Brain pericyte (primary cell): Measurements from ENCODE around the gene EAF1.
"Not testable (repeated sequence)": the region's sequence is repeated elsewhere in the genome, so short reads cannot be mapped to it uniquely, and the experiment has no call there.

Experiments
- DNase-seq: peaks from one replicate; pipeline ENCODE4 v3.0.0-alpha.2; 2012; ENCODE audit warnings: low read depth, low spot score

Gene EAF1

DNA sequence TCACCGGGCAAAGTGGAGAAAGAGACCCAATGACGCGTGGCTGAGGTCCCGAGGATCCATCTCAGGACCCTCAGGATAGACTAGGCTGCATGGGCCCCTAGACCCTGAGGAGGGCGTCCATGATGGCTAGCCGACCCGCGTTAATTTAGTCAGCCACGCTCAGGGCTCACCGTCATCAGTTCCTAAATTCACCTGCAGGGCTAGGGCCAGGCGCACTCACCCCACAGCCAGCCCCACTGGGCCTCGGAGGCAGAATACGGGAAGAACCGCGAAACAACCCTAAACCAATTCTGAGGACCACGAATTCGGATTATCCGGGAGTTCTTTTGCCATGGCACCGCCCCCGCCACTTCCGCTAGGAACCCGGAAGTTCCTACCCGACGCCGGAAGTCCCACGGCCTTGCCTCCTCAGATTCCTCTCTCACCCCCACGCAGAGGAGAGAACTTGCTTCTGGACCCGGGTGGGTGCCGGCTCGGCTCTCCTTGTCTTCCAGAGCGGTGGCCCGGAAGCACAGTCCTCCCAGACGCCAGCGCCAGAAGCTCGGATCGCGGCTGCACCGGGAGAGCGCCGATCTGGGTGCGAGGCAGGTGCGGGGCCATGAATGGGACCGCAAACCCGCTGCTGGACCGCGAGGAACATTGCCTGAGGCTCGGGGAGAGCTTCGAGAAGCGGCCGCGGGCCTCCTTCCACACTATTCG, at the start of gene EAF1, which contains the start of gene METTL6:
EAF1 (plus strand) TSS at position 417 of the 699 bp plus-strand sequence; CDS start at position 599, 182 bp downstream.
METTL6 (minus strand) TSS at position 363 of the 699 bp plus-strand sequence. CDS start 1,033 bp downstream, outside the sequence.
- DNase-seq, result peak; percentile 16

DNA sequence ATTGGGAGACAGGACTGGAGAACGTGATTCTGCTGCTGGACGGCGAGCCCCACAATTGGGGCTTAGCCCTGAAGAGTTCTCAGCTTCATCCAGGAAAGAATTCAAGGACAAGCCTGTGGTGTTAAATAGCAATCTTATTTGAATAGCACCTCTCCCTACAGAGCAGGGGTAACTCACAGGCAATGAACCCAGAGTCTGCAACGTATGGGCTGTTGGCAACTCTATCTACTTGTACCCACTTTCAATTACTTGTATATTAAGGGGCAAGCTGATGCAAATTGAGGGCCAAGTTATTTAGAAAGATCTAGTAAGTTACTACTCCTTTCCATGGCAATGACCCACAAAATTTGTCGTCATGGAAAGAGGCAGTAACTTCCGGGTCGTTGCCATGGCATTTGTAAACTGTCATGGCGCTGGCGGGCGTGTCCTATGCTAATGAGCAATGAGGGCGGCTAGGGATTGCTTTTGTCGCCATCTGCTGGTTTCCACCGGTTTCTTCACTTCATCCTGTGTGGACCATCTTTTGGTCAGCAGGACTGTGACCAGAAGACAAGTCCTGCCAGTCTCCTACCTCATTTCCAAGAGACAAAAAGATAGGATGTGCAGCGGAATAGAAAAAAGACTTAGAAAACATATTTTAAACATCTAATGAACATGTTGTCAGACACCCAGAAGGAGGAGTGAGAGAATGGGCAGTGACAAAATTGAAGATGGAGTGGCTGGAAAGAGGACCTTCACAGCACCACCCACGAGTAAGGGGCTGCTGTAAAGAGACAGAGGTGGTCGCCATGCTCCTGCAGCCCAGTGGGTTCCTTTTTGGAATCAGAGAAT, 49.2 kb upstream of the EAF1 start:
- DNase-seq, result peak; percentile 78

DNA sequence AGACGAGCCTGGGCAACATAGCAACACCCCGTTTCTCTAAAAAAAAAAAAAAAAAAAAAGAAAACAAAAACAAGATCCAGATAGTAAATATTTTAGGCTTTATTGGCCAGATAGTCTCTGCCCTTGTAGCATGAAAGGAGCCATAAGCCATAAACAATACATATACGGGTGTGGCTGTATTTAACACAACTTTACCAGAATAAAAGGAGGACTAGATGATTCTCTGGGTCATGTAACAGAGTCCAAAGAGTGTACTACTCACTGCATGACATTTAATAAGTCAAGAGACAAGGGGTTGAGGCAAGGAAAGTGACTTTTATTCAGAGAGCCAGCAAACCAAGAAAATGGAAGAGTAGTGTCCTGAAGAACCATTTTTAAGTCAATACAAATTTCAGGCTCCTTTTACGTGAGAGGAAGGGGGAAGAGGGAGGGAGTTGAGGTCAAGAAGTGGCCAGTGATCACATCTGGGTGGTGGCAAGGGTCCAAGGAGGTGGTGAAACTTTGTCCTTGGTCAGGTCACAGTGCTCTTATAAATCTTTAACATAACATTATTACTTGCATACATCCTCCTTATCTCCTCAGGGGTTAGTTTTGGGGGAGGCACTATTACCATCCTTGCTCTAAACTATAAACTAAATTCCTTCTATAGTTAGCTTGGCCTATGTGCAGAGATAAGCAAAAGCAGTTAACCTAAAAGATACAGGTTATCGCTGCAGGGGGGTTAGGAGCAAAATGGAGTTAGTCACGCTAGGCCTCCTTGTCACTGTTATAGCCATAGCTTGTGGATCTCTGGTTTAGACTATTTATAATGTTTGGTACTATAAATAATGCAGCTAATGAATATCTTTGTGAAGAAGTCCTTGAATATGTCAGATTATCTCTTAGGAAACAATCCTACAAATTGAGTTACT, 46.2 kb upstream of the EAF1 start:
- no peak for DNase-seq

DNA sequence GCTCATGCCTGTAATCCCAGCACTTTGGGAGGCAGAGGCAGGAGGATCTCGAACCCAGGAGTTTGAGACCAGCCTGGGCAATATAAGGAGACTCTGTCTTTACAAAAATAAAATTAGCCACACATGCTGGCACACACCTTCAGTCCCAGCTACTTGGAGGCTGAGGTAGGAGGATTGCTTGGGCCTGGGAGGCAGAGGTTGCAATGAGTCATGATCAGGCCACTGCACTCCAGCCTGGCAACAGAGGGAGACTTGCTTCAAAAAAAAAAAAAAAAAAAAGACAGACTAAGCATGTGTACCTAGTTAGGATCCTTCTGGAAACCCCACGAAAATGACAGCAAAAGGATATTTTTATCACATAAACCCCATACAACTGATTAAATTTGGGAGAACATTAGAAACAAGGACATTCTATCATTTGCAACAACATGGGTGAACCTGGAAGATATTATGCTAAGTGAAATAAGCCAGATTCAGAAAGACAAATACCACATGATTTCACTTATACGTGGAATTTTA, 44.9 kb upstream of the EAF1 start:
- no peak for DNase-seq

DNA sequence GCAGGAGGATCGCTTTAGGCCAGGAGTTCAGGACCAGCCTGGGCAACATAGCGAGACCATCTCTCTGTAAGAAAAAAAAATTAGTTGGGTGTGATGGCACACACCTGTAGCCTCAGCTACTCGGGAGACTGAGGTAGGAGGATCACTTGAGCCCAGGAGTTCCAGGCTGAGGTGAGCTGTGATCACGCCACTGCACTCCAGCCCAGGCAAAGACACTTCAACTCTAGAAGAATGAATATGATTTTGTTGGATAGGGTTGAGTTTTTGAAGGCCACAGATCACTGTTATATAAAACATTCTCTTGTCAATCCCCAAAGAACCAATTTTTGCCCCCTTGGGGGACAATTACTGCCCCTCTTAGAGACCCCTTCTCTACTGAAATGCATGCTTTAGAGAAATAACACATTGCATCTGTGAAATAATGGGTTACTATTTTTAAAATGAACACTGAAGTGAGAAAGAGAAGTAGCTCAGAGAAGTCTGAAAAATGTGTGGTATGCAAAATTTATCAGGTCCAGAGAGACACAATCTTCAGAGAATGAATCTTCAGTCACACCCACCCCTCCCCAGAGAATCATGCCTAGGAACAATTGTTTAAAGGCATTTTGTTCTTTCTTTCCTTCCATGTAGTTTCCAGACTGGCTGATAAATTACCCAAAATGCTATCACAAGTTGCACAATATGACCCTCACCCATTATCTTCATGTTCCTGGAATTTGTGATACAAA, 42.7 kb upstream of the EAF1 start:
- no peak for DNase-seq

DNA sequence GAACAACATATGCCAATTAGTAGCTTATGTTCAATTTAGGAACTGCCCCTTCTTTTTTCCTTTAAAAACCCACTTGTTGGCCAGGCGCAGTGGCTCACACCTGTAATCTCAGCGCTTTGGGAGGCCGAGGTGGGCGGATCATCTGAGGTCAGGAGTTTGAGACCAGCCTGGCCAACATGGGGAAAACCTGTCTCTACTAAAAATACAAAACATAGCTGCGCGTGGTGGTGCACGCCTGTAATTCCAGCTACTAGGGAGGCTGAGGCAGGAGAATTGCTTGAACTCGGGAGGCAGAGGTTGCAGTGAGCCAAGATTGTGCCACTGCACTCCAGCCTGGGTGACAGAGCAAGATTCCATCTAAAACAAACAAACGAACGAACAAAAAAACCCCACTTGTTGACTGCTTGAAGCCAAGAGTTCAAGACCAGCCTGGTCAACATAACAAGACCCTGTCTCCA, 42.1 kb upstream of the EAF1 start:
- DNase-seq, result not testable (repeated sequence)

DNA sequence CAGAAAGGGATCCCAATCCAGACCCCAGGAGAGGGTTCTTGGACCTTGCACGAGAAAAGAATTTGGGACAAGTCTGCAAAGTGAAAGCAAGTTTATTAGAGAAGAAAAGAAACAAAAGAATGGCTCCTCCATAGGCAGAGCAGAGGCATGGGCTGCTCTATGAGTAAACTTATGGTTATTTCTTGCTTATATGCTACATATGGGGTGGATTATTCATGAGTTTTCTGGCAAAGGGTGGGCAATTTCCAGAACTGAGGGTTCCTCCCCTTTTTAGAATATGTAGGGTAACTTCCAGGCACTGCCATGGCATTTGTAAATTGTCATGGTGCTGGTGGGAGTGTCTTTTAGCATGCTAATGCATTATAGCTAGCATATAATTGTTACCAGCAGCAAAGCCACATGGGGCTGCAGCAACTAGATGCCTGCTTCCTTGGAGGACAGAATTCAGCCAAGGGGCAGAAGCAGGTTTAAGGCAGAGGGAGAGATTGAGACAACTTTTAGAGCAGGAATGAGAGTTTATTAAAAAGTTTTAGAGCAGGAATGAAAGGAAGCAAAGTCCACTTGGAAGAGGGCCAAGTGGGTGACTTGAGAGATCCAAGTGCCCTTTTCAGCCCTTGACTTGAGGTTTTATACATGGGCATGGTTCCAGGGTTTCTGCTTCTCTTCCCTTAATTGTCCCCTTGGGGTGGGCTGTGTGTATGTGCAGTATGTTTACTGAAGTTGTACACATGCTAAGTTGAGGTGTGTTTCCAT, 41.3 kb upstream of the EAF1 start:
- no peak for DNase-seq

DNA sequence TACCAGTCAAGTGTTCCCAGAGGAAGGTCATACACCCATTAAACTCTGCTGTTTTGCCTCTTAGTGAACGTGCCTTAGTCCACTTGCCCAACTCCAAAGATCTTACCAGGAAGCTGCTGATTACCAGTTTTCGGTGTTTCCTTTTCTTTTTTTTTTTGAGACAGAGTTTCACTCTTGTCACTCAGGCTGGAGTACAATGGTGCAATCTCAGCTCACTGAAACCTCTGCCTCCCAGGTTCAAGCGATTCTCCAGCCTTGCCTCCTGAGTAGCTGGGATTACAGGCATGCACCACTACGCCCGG, 40.8 kb upstream of the EAF1 start:
- not testable (repeated sequence) for DNase-seq

DNA sequence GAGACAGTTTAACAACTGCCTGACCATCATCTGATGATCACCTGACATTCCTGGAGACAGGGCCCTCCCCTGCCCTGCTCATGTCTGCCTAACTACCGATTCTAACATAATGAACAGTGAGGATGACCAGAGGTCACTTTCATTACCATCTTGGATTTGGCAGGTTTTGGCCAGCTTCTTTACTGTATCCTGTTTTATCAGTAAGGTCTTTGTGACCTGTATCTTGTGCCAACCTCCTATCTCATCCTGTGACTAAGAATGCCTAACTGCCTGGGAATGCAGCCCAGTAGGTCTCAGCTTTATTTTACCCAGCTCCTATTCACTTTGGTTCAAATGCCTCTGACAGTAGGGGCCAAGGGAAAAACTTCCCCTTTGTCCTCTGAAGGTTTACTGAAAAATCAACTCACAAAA, 40.2 kb upstream of the EAF1 start:
- no peak for DNase-seq

DNA sequence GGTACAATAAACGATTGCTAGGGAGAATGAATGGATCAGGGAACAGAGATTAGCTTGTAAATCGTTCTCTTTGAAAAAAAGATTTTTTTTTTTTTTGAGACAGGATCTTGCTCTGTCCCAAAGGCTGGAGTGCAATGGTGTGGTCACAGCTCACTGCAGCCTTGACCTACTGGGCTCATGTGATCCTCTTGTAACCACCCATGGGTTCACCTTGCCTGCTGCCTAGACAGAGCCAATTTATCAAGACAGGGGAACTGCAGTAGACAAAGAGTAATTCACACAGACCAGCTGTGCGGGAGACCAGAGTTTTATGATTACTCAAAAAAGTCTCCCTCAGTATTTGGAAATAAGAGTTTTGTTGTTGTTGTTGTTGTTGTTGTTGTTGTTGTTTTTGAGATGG, 39.7 kb upstream of the EAF1 start:
- no peak for DNase-seq

DNA sequence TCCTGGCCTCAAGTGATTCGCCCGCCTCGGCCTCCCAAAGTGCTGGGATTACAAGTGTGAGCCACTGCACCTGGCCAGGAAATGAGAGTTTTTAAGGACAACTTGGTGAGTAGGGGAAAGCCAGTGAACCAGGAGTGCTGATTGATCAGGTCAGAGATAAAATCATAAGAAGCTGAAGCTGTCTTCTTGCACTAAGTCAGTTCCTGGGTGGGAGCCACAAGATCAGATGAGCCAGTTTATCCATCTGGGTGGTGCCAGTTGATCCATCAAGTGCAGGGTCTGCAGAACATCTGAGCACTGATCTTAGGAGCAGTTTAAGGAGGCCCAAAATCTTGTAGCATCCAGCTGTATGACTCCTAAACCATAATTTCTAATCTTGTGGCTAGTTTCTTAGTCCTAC, 39.1 kb upstream of the EAF1 start:
- not testable (repeated sequence) for DNase-seq

DNA sequence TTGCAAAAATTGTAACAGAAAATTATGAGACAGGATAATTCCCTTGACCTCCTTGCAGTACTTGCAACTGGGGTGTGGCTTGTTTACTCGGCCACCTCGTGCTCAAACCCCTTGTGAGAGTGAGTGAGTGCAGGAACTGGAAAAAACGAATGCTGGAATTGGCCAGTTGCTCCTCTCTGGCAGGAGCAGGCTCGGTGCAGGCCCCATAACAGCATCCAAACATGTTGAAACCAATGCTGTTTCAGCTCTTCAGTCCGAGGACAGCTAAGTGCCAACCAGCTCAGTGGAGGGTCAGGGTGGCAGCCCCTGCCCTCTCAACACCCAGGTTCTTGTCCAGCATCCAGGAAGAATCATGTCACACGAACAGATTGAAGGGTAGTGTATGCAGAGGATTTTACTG, 36.9 kb upstream of the EAF1 start:
- no peak for DNase-seq

DNA sequence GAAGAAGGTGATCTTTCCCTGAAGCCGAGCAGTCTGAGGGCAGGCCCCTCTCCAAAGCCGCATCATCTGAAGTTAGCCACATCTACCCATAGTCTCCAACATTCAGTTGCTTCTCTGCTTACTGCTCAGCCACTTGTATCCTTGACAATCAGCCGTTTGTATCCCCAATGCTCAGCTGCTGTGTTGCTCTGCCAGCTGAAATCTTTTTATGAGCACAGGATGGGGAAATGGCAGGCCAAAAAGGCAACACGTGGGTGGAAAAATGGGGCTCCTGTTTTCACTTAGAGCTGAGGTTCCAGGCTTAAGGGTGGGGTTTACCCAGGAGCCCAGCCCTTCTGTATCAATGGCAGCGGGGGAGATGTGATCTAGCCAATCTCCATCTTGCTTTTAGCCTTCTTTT, 36.4 kb upstream of the EAF1 start:
- DNase-seq, result no peak

DNA sequence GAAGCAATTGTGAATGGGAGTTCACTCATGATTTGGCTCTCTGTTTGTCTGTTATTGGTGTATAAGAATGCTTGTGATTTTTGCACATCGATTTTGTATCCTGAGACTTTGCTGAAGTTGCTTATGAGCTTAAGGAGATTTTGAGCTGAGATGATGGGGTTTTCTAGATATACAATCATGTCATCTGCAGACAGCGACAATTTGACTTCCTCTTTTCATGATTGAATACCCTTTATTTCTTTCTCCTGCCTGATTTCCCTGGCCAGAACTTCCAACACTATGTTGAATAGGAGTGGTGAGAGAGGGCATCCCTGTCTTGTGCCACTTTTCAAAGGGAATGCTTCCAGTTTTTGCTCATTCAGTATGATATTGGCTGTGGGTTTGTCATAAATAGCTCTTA, 34.1 kb upstream of the EAF1 start:
- DNase-seq, result not testable (repeated sequence)

DNA sequence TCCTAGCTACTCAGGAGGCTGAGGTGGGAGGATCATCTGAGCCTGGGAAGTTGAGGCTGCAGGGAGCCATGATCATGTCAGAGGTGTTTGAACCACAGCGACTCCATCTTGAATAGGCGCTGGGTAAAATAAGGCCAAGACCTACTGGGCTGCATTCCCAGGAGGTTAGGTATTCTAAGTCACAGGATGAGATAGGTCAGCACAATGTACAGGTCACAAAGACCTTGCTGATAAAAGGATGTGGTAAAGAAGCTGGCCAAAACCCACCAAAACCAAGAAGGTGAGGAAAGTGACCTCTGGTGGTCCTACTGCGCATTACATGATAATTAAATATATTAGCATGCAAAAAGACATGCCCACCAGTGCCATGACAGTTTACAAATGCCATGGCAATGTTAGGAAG, 28.7 kb upstream of the EAF1 start:
- not testable (repeated sequence) for DNase-seq

DNA sequence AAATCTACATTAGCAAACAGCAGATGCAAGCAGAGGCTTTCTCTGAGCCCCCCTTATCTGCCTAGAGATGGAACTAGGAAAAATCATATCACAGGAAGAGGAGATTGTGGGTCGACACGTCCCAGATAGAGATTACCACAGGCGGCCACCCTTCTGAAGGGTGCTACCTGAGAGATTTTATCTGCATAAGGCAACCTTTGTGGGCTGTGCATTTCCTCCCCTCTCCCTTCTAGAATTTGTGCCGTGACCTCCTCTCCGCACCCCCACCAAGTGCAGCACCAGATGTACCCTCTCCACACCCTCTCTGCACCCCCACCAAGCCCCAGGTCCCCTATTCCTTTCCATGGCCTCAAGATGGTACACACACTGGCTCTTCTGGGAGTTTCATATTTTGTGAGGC, 27.4 kb upstream of the EAF1 start:
- no peak for DNase-seq

DNA sequence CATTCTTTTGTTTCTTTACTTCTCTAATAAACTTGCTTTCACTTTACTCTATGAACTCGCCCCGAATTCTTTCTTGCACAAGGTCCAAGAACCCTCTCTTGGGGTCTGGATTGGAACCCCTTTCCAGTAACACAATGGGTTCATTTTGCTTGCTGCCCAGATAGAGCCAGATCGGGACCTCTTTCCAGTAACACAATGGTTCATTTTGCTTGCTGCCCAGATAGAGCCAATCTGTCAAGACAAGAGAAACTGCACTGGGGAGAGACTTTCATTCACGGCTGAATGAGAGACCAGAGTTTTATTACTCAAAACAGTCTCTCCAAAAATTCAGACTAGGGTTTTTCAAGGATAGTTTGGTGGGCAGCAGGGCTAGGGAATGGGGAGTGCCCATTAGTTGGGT, 25.5 kb upstream of the EAF1 start:
- no peak for DNase-seq

DNA sequence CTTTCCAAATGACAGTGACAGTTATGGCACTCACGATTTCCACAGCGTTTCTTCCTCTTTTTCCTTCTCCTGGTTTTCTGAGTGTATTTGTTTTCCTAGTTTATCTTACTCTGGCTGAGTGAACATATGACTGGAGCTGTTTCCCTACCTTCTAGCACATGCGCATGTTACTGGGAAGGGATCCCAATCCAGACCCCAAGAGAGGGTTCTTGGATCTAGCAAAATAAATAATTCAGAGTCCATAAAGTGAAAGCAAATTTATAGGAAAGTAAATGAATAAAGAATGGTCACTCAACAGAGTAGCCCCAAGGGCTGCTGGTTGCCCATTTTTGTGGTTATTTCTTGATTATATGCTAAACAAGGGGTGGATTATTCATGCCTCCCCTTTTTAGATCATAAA, 23.9 kb upstream of the EAF1 start:
- no peak for DNase-seq

DNA sequence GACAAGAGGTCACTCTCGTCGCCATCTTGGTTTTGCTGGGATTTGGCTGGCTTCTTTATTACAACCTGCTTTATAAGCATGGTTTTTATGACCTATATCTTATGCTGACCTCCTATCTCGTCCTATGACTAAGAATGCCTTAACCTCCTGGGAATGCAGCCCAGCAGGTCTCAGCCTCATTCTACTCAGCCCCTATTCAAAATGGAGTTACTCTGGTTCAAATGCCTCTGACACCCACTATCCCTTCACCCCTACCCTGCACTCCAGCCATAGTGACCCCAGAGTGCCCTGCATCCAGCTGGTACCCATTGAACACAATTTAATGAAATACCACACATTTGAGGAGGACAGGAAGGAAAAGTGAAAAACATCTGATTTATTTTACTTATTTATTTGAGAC, 23.4 kb upstream of the EAF1 start:
- no peak for DNase-seq

DNA sequence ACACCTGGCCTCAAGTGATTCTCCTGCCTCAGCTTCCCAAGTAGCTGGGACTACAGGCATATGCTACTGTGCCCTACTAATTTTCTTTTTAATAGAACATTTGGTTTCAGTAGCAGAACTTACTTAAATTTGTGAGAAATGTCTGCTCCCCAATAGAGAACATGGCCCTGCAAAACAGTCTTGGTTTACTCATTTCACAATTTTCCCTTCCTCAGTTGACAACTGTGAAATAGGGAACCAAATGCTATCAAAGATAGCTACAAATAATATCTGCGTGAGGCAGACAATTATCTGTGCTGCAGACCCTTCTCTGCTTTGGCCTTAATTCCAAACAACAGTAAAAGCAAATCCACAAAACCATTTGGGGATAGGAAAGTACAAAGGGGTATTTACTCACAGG, 22.6 kb upstream of the EAF1 start:
- no peak for DNase-seq
